ENCODE results near the gene PHF14. TPM values are rescaled to one million over a fixed set of nuclear protein-coding genes. Genes with fewer than 3 reads are reported as not detected.

PHF14 gene
- total and polyA plus RNA-seq, 2 donors (not counting 3 experiments of a cell fraction or from before 2014, with no cell fraction given) = 8.8 to 43.4 TPM

GRCh38 chr7:11109659-11110058 lies 136.0 kb downstream of the PHF14 start:
- no peaks in the 10 kb centered on the region for H3K4me1 ChIP-seq (ENCODE audit: control insufficient read depth, extremely low read depth, insufficient read depth, low read length)
- H3K27ac ChIP-seq (ENCODE audit: insufficient read depth, low read depth, low read length) = no peak overlapping the region
- no peak overlapping the region for H2AFZ ChIP-seq (ENCODE audit: low read depth, low read length)
- H3K9ac ChIP-seq (replicated peaks; ENCODE audit: extremely low read depth, insufficient read depth, low read length) = no peak overlapping the region
- DNase-seq (ENCODE audit: low read depth, low spot score) (no peak), FAIRE-seq (no peak)
- H3K4me2 ChIP-seq (ENCODE audit: insufficient read depth, low read length) = no peak overlapping the region
- no peaks in the 10 kb centered on the region for H3K9me1 ChIP-seq (replicated peaks; ENCODE audit: control insufficient read depth, extremely low read depth, insufficient read depth, low read length)
- no peak overlapping the region for H3K4me3 ChIP-seq (replicated peaks in 1 of 3; ENCODE audit: insufficient read depth in 1 of 3, low read depth in 1 of 3, low read length in 3 of 3)
- no TSS peak for BruUV-seq (replicated peaks)
- TF ChIP-seq POLR2AphosphoS5 (IDR thresholded peaks at IDR 0.05; ENCODE audit: insufficient read depth, low read depth, low read length) = no peak
- no peak for TF ChIP-seq GATA2 (IDR thresholded peaks at IDR 0.05; ENCODE audit: insufficient read depth, insufficient read length, low read depth, low read length)
- no peak for TF ChIP-seq JUN (IDR thresholded peaks at IDR 0.05; ENCODE audit: borderline replicate concordance, insufficient read depth, insufficient read length, low read depth)
- TF ChIP-seq FOS (IDR thresholded peaks at IDR 0.05; ENCODE audit: borderline replicate concordance, insufficient read depth, low read length) = no peak
- TF ChIP-seq CTCF (IDR thresholded peaks at IDR 0.05; ENCODE audit: extremely low read depth in 1 of 2, insufficient read depth in 1 of 2, low read depth in 1 of 2, low read length in 2 of 2) = no peak
- no peak for TF ChIP-seq MYC (IDR thresholded peaks at IDR 0.05; ENCODE audit: low read depth, low read length)
- no peak for TF ChIP-seq EZH2 (IDR thresholded peaks at IDR 0.05; ENCODE audit: borderline replicate concordance, low read depth, low read length, severe bottlenecking)
- no peak for TF ChIP-seq POLR2A (IDR thresholded peaks at IDR 0.05; ENCODE audit: low read depth, low read length)
- no peak for TF ChIP-seq MAX (IDR thresholded peaks at IDR 0.05; ENCODE audit: insufficient read depth, insufficient read length)
- H3K27me3 ChIP-seq (ENCODE audit: control insufficient read depth in 2 of 2, insufficient read depth in 2 of 2, low read length in 2 of 2) = no peaks in the 10 kb centered on the region
- no peaks in the 10 kb centered on the region for H3K9me3 ChIP-seq (replicated peaks; ENCODE audit: control insufficient read depth, insufficient read depth, low read length)
- CTCF ChIA-PET = no interaction called here
- no peaks in the 10 kb centered on the region for H3K79me2 ChIP-seq (ENCODE audit: control insufficient read depth, insufficient read depth, low read length)
- POLR2A ChIA-PET = no interaction called here
- intact Hi-C loops (cut with micrococcal nuclease) (no loop called here), dilution Hi-C loops (cut with MboI; ENCODE audit: extremely low pct_ligation_motif_present, low sequenced_read_pairs) (no loop called here)
- no peaks in the 10 kb centered on the region for H4K20me1 ChIP-seq (replicated peaks; ENCODE audit: control insufficient read depth, extremely low read depth, insufficient read depth, low read length)
- H3K36me3 ChIP-seq (ENCODE audit: control insufficient read depth in 2 of 2, extremely low read depth in 1 of 2, insufficient read depth in 2 of 2, low read length in 2 of 2) = no peaks in the 10 kb centered on the region
